HG03521 (cell line): Measurements from ENCODE around the gene SULT1A2.
"Not testable (repeated sequence)": the region's sequence is repeated elsewhere in the genome, so short reads cannot be mapped to it uniquely, and the experiment has no call there.

Experiments
- ATAC-seq: cut with Tn5 transposase; IDR thresholded peaks from one replicate; pipeline ENCODE4 v1.9.1; 2021; ENCODE audit warnings: mild to moderate bottlenecking, moderate library complexity; ENCODE audit not compliant: unreplicated experiment

The SULT1A2 gene

DNA sequence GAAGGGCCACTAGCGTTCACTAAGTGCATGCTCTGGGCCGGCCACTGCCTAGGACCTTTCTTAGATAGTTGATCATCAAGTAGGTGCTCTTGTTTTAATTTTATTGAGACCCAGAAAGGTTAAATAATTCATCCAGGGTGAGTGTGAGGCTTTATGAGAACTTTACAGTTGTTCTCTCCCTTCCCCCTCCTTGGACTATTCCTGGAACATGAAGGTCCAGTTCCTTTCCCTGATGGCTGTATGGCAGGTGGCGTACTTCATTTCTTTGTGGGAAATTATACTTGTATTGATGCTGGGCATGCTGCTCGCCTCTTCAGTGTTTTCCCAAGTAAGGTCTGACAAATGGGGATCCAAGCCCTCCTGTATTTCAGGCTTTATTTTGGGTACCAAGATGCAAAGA, 34.7 kb downstream of the SULT1A2 start:
- no peak for ATAC-seq

DNA sequence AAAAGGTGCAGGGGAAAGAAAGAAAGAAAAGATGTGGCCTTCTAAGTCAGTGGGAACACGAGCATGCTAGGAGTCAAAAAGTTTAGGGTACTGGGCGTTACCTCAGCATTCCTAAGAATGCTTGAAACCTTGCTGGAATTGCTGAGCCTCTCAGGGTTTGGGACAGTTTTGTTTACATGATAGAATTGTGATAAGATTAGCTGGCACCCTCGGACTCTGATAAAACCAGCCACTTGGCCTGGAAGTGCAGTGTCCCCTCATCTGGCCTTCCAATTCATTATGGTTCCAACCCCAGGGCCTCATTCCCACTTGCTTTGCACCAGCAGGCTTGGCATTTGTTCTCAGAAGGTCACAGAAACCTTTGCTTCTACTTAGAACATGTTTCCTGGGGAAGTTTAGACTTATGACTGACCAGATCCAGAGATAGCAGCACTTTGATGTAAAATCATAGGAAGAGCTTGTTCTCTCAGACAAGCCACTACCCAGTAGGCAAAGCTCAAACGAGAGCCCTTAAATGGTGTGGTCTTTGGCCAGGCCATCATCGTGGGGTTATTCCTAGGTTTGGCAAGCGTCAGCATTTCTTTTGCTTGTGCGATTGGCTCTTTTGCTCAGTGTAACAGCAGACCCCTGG, 35.2 kb downstream of the SULT1A2 start:
- no peak for ATAC-seq

DNA sequence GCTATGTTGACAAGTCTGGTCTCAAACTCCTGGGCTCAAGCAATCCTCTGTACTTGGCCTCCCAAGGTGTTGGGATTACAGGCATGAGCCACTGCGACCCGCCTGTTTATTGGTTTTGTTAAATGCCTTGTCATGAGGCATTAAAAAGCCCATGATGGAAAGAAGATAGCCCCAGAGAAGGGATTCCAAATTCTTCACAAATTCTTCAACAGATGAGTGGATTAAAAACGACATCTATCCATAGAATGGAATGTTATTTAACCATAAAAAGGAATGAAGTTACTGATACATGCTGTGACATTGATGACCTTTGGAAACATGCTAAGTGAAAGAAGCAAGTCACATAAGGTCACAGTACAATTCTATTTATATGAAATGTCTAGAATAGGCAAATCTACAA, 38.4 kb downstream of the SULT1A2 start:
- no peak for ATAC-seq

DNA sequence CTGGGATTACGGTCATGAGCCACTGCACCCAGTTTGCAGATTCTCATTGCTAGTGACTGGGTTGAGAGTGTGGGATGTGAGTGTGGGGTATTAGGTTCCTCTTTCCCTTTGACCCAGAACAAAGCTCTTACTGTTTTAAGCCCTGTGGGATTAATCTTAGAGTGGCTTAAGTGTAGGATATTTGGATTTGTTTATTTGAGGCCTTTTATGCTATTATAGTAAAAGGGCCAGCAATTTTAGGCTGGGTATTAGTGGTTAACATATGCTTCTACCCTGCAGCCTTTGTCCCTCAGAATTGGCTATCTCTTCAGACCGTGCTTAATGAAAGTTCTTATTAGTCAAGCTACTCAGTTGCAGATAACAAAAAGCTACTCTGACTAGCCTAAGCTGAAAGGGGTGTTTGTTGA, 39.9 kb downstream of the SULT1A2 start:
- no peak for ATAC-seq

DNA sequence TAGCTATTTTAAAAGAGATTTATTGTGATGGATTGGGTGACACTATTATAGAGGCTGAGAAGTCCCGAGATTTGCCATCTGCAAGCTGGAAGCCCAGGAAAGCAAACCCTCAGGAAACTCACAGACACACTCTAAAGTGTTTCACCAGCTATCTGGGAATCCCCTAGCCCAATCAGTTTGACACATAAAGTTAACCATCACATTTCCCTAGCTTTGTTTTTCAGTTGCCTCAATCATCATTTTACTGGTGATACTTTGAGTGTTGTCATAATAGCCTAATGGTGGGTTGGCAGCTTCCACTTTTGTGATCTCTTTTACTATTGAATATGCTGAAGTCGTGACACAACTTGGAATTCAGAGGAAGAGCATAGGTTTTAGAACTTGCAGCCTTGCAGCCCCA, 41.3 kb downstream of the SULT1A2 start:
- no peak for ATAC-seq

DNA sequence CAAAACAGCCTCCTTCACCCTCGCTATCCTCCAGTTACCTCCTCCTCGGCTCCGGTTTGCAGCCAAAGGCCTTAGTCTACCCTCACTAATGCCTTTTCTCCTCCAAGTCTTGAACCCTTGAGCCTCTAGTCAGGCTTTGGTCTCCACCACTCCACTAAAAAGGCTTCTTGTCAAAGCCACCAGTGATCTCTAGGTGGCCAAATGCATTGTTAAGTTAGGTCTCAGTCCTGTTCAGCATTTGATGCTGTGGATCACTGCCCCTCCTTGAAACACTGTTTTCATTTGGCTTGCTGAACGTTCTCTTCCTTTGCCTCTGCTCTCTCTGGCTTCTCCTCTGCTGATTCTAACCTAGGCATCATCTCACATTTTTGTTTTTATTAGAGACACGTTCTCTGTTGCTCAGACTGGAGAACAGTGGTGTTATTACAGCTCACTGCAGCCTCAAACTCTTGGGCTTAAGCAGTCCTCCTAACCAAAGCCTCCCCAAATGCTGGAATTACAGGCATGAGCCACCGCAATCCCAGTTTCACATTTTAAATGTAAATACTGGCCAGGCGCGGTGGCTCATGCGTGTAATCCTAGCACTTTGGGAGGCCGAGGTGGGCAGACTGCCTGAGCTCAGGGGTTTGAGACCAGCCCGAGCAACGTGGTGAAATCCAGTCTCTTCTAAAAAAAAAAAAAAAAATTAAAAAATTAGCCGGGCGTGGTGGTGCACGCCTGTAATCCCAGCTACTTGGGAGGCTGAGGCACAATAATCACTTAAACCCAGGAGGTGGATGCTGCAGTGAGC, 42.0 kb downstream of the SULT1A2 start:
- ATAC-seq, result no peak

DNA sequence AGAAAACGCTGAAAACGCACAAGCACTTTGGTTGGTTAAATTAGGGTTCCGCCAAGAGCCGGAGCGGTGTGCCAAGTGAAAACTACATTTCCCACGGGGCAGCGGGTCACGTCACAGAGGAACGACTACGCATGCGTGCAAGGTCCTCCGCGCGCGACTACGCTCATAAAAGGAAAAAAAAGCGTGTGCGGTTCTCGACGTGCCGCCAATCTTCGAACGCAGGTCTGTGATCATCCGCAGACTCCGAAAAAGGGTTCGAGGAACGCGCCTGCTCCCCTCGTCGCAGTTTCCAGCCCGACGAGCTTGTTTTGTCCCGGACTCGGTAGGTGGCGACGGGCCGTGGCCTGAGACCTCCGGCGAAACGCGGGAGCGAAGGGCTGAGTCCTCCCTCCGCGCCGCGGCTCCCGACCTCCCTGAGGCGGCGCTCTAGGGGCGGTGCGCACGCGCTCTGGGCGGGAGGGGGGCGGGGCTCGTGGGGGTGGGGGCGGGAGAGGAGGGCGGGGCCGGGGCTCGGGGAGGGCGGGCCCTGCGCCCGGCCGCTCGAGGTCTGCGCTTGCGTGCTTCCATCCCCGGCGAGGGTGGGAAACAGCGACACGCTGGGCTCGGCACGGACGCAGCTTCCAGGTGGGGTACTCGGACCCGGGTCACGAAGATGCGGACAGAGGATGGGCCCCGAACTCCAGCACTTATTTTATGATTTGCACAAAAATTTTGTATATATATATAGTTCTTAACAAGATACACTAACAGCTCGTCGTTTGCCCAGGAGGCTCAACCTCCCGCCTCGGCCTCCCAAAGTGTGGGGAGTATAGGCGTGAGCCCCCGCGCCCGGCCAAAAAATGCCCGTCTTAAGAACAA, 42.8 kb downstream of the SULT1A2 start, which contains the start of gene SGF29:
Gene SGF29 (plus strand): TSS at position 145 of the 858 bp plus-strand sequence. CDS start 27,150 bp downstream, outside the sequence.
- peak; percentile 89 for ATAC-seq

DNA sequence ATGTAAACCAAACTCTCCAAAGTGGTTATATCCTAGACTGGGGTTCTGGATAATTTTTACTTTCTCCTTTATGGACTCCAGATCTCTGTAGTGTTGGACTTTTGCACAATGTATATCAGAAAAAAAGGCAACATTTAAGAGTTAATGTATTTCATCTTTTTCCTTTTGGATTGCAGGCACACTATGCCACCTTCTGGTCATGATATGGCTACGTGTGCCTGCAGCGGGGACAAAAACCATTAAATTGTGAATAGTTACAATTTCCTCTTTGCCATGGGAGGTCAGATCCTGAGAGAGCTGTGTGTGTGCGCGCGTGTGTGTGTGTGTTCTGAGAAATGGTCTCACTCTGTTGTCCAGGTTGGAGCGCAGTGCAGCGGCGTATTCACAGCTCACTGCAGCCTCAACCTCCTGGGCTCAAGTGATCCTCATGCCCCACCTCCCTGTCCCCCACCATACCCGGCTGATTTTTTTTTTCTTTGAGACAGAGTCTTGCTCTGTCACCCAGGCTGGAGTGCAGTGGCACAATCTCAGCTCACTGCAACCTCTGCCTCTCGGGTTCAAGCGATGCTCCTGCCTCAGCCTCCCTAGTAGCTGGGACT, 47.5 kb downstream of the SULT1A2 start:
- ATAC-seq, result no peak

DNA sequence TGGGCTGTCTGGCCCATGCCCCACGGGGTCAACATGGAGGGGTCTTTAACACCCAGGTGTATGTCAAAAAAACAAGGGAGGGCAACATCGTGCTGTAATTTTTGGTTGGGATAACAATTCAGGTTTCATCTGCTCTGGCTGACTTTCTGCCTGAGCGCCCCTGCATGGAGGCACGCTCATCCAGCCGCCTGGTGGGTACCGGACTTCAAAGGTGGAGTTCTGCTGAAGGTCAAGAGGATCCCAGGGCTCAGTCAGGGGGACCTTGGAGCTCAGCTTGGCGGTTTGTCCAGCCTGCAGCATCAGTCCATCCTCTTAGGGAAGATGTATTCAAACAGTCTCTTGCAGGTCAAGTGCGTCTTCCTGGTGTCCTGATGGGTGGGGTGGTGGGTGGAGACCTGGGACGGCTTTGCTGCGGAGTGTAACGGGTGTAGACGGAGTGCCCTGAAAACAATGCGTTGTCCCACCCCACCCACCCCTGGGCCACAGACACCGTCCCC, 48.5 kb downstream of the SULT1A2 start:
- ATAC-seq, result no peak

DNA sequence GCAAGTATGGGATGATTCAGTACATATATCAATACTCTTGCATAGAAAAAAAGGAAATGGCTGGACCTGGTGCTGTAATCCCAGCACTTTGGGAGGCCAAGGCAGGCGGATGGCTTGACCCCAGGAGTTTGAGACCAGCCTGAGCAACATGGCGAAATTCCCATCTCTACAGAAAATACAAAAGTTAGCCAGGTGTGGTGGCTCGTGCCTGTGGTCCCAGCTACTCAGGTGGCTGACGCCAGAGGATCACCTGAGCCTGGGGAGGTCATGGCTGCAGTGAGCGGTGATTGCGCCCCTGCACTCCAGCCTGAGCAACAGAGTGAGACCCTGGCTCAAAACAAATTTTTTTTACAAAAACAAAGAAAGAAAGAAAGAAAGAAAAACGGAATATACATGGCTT, 50.2 kb downstream of the SULT1A2 start:
- ATAC-seq, result no peak

DNA sequence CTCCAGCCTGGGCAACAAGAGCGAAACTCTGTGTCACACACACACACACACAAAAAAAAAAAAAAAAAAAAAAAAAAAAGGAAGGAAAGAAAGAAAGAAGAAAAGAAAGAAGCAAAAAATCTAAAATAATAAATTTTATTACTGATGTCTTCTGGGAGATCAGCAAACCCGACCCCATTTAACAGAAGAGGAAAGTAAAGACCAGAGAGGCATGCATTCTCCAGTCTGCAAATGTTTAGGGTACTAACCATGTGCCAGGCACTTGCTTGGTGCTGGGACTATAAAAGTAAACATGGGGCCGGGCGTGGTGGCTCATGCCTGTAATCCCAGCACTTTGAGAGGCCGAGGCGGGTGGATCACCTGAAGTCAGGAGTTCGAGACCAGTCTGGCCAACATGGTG, 50.9 kb downstream of the SULT1A2 start:
- not testable (repeated sequence) for ATAC-seq

DNA sequence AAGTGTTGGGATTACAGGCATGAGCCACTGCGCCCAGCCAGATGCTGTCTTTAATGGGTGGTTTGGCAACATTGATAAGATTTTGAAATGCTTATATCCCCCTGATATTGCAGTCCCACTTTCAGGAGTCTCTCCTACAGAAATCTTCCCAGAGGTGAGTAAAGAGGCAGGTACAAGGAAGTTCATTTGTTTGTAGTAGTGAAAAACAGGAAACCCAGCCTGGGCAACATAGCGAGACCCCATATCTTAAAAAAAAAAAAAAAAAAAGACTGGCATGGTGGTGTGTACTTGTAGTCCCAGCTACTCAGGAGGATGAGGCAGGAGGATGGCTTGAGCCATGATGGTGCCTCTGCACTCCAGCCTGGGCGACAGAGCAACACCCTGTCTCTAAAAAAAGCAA, 51.9 kb downstream of the SULT1A2 start:
- no peak for ATAC-seq

DNA sequence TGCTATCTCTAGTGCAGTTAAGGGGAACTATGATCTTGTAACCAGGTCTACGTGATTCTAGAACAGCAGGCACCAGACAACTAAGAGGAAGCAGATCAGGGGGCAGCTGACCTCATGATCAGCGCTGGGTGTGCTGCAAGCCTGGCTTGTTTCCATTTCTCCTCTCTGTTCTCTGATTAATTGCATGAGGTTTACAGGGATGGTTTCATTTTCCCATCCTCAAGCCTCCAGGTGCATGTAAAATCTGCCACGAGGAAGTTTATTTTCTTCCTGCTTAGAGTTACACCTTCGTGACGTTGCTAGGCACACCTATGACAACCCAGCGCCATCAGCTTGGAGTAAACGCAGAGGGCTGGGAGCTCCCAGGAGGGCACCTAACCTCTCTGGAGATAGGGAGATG, 53.8 kb downstream of the SULT1A2 start:
- no peak for ATAC-seq

DNA sequence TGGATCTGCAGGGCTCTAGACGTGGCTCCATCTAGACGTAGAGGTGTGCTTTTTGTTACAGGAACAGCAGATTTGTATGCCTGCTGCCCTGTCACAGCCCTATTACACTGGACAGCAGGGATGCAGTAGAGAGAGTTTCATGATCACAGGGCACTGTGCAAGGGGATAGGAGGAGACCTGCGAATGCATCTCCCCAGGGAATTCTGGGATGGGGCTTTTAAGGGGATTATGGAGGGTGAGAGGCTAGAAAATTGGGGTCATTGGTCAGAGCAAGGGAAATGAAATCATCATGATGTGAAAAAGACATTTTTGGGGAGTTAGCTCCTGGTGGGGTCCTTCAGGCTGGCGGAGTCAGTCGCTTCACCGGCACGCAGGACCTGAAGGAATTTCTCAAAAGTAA, 54.2 kb downstream of the SULT1A2 start:
- no peak for ATAC-seq
